ENCODE results near the gene CXXC1. TPM values are rescaled to one million over a fixed set of nuclear protein-coding genes. Genes with fewer than 3 reads are reported as not detected.

CXXC1 gene
- total and polyA plus RNA-seq, 2 of the 8 experiments (the other 6 are each of a cell fraction or from before 2014, with no cell fraction given): 73.3 to 136 TPM

DNA sequence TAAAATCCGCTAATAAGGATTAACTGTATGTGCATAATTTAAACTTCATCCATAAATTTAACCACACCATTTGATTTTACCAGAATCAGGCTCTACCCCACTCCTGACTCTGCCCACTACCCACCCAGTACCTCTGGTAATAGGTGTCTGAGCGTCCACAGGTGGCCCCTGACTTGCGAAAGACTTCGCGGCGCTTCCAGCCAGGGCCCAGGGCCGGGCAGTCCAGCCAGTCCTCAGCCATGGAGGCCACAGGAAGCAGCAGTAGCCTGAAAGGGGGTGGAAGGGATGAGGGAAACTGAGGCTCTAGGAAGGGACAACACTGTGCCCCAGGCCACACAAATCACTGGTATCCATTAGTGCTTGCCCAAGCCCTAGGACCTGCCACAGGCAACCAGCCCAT lies 7.7 kb downstream of the CXXC1 start (continued):
- TF ChIP-seq, protein P1, sequence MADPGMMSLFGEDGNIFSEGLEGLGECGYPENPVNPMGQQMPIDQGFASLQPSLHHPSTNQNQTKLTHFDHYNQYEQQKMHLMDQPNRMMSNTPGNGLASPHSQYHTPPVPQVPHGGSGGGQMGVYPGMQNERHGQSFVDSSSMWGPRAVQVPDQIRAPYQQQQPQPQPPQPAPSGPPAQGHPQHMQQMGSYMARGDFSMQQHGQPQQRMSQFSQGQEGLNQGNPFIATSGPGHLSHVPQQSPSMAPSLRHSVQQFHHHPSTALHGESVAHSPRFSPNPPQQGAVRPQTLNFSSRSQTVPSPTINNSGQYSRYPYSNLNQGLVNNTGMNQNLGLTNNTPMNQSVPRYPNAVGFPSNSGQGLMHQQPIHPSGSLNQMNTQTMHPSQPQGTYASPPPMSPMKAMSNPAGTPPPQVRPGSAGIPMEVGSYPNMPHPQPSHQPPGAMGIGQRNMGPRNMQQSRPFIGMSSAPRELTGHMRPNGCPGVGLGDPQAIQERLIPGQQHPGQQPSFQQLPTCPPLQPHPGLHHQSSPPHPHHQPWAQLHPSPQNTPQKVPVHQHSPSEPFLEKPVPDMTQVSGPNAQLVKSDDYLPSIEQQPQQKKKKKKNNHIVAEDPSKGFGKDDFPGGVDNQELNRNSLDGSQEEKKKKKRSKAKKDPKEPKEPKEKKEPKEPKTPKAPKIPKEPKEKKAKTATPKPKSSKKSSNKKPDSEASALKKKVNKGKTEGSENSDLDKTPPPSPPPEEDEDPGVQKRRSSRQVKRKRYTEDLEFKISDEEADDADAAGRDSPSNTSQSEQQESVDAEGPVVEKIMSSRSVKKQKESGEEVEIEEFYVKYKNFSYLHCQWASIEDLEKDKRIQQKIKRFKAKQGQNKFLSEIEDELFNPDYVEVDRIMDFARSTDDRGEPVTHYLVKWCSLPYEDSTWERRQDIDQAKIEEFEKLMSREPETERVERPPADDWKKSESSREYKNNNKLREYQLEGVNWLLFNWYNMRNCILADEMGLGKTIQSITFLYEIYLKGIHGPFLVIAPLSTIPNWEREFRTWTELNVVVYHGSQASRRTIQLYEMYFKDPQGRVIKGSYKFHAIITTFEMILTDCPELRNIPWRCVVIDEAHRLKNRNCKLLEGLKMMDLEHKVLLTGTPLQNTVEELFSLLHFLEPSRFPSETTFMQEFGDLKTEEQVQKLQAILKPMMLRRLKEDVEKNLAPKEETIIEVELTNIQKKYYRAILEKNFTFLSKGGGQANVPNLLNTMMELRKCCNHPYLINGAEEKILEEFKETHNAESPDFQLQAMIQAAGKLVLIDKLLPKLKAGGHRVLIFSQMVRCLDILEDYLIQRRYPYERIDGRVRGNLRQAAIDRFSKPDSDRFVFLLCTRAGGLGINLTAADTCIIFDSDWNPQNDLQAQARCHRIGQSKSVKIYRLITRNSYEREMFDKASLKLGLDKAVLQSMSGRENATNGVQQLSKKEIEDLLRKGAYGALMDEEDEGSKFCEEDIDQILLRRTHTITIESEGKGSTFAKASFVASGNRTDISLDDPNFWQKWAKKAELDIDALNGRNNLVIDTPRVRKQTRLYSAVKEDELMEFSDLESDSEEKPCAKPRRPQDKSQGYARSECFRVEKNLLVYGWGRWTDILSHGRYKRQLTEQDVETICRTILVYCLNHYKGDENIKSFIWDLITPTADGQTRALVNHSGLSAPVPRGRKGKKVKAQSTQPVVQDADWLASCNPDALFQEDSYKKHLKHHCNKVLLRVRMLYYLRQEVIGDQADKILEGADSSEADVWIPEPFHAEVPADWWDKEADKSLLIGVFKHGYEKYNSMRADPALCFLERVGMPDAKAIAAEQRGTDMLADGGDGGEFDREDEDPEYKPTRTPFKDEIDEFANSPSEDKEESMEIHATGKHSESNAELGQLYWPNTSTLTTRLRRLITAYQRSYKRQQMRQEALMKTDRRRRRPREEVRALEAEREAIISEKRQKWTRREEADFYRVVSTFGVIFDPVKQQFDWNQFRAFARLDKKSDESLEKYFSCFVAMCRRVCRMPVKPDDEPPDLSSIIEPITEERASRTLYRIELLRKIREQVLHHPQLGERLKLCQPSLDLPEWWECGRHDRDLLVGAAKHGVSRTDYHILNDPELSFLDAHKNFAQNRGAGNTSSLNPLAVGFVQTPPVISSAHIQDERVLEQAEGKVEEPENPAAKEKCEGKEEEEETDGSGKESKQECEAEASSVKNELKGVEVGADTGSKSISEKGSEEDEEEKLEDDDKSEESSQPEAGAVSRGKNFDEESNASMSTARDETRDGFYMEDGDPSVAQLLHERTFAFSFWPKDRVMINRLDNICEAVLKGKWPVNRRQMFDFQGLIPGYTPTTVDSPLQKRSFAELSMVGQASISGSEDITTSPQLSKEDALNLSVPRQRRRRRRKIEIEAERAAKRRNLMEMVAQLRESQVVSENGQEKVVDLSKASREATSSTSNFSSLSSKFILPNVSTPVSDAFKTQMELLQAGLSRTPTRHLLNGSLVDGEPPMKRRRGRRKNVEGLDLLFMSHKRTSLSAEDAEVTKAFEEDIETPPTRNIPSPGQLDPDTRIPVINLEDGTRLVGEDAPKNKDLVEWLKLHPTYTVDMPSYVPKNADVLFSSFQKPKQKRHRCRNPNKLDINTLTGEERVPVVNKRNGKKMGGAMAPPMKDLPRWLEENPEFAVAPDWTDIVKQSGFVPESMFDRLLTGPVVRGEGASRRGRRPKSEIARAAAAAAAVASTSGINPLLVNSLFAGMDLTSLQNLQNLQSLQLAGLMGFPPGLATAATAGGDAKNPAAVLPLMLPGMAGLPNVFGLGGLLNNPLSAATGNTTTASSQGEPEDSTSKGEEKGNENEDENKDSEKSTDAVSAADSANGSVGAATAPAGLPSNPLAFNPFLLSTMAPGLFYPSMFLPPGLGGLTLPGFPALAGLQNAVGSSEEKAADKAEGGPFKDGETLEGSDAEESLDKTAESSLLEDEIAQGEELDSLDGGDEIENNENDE (IDR thresholded peaks at IDR 0.05; ENCODE audit: insufficient replicate concordance, low read length): no peak
- no peak for TF ChIP-seq RNF2 (IDR thresholded peaks at IDR 0.05; ENCODE audit: borderline replicate concordance, low read depth, low read length, missing control alignments, poor library complexity, severe bottlenecking)
- no peak for TF ChIP-seq SIN3A (conservative IDR thresholded peaks at IDR 0.05 in 1 of 2, IDR thresholded peaks at IDR 0.05 in 1 of 2; ENCODE audit: low read depth in 1 of 2, low read length in 2 of 2)
- no peak for TF ChIP-seq HDAC2 (IDR thresholded peaks at IDR 0.05; ENCODE audit: borderline replicate concordance in 1 of 2, low read depth in 2 of 2, low read length in 2 of 2)
- no peak for TF ChIP-seq KDM1A (IDR thresholded peaks at IDR 0.05; ENCODE audit: borderline replicate concordance, low read length)
- no peak for TF ChIP-seq ZNF274 (IDR thresholded peaks at IDR 0.05; ENCODE audit: borderline replicate concordance, extremely low read depth, low read length)
- TF ChIP-seq KDM5A (IDR thresholded peaks at IDR 0.05; ENCODE audit: low read length): no peak
- TF ChIP-seq, protein P2, sequence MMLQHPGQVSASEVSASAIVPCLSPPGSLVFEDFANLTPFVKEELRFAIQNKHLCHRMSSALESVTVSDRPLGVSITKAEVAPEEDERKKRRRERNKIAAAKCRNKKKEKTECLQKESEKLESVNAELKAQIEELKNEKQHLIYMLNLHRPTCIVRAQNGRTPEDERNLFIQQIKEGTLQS (IDR thresholded peaks at IDR 0.05; ENCODE audit: insufficient read depth, low read depth, low read length): no peak
- TF ChIP-seq RAD21 (IDR thresholded peaks at IDR 0.05 in 1 of 2, conservative IDR thresholded peaks at IDR 0.05 in 1 of 2; ENCODE audit: low read depth in 2 of 2, low read length in 2 of 2): no peak

Measured in H1 (cell line).